MCF 10A (cell line): ENCODE data around the gene MCC. TPM values are rescaled to one million over a fixed set of nuclear protein-coding genes. Genes with fewer than 3 reads are reported as not detected.

Experiments used
- BruUV-seq: library from RNA; stranded (reverse); fragments of 400-500 nt; replicated peaks from 2 replicates; lab custom pipeline; 2021; lab: Mats Ljungman, UMichigan
- CTCF ChIA-PET: fragments of 300-600 bp; sonication (Branson Sonifier 250); formaldehyde crosslinking; extraction: SDS; loops from one replicate; lab custom pipeline; 2021; ENCODE audit warnings: antibody characterized with exemption, inconsistent platforms; lab: Yijun Ruan, JAX
- POLR2A ChIA-PET: fragments of 300-600, 350-650 bp; sonication (Branson Sonifier 250); formaldehyde crosslinking; extraction: SDS; loops from one replicate; lab custom pipeline; 2020; ENCODE audit warnings: antibody characterized with exemption, inconsistent platforms; lab: Yijun Ruan, JAX
- DNase-seq: peaks from one replicate; pipeline ENCODE4 v3.0.0-alpha.2; 2018; ENCODE audit not compliant: unreplicated experiment
- H3K27ac Mint-ChIP-seq: one replicate; pipeline ENCODE4 v1.8.0; 2022; ENCODE audit warnings: mild to moderate bottlenecking, low read depth, mixed read lengths; ENCODE audit not compliant: unreplicated experiment
- H3K27me3 Mint-ChIP-seq: one replicate; pipeline ENCODE4 v1.8.0; 2022; ENCODE audit warnings: mixed read lengths; ENCODE audit not compliant: insufficient read depth, unreplicated experiment
- H3K36me3 Mint-ChIP-seq: one replicate; pipeline ENCODE4 v1.8.0; 2022; ENCODE audit warnings: mild to moderate bottlenecking, moderate library complexity, mixed read lengths; ENCODE audit not compliant: insufficient read depth, unreplicated experiment
- H3K4me1 Mint-ChIP-seq: one replicate; pipeline ENCODE4 v1.8.0; 2022; ENCODE audit warnings: mixed read lengths; ENCODE audit not compliant: insufficient read depth, unreplicated experiment
- H3K4me3 Mint-ChIP-seq: one replicate; pipeline ENCODE4 v1.8.0; 2022; ENCODE audit warnings: mild to moderate bottlenecking, moderate library complexity, mixed read lengths; ENCODE audit not compliant: unreplicated experiment
- H3K9me3 Mint-ChIP-seq: one replicate; pipeline ENCODE4 v1.8.0; 2022; ENCODE audit warnings: mixed read lengths; ENCODE audit not compliant: unreplicated experiment
- CTCF ChIP-seq: fragments of 200-600 bp; IDR thresholded peaks from one replicate; pipeline ENCODE4 v1.8.0; 2022; ENCODE audit warnings: antibody characterized with exemption, mild to moderate bottlenecking; ENCODE audit not compliant: unreplicated experiment
- intact Hi-C: fragments of 100-400 bp; cut with micrococcal nuclease; formaldehyde crosslinking; loops from 2 replicates; pipeline ENCODE4 v1.14.1; 2022
- total RNA-seq: library from RNA; stranded (reverse); gene quantifications from 2 replicates; pipeline ENCODE4 v1.2.3, GENCODE V29; 2022

The MCC gene
- total RNA-seq, 1 experiment from 2014 or later = 25.3 TPM

- CTCF ChIA-PET = interaction anchor here (0.5 kb wide), 1 partner anchor 26 kb away, joined by 3 read pairs; no protein-coding TSS in a partner anchor
- DNase-seq = no peak
- Mint-ChIP-seq H3K4me1 (peaks cover 7% of the 10 kb centered on the region), H3K4me3 (no peak overlapping the region), H3K27me3 (no peaks in the 10 kb centered on the region), H3K9me3 (no peaks in the 10 kb centered on the region), H3K27ac (no peak overlapping the region), H3K36me3 (peaks cover 32% of the 10 kb centered on the region)
- intact Hi-C loops = no loop called here
- no TSS peak for BruUV-seq
- POLR2A ChIA-PET = interaction anchor here (1.4 kb wide), 1 partner anchor 454 kb away, joined by 3 read pairs; no protein-coding TSS in a partner anchor
- no peak for TF ChIP-seq CTCF
Measured at GRCh38 chr5:113056988-113057387, 431.3 kb downstream of the MCC start.

GRCh38 chr5:113054899-113055298, 433.4 kb downstream of the MCC start:
- BruUV-seq = no TSS peak
- POLR2A ChIA-PET = interaction anchor here (0.7 kb wide), 1 partner anchor 112 kb away, joined by 3 read pairs; no protein-coding TSS in a partner anchor
- Mint-ChIP-seq H3K4me1 (peaks cover 16% of the 10 kb centered on the region), H3K27me3 (no peaks in the 10 kb centered on the region), H3K9me3 (no peaks in the 10 kb centered on the region), H3K27ac (no peak overlapping the region), H3K4me3 (no peak overlapping the region), H3K36me3 (peaks cover 27% of the 10 kb centered on the region)
- intact Hi-C loops = loop anchor here (5.0 kb wide), 1 partner anchor 277 kb away; no protein-coding TSS in a partner anchor
- TF ChIP-seq CTCF = no peak
- no peak for DNase-seq
- CTCF ChIA-PET = interaction anchor here (0.7 kb wide), 1 partner anchor 25 kb away, joined by 3 read pairs; no protein-coding TSS in a partner anchor

- H3K27ac Mint-ChIP-seq = no peak overlapping the region
- H3K27me3 Mint-ChIP-seq = no peaks in the 10 kb centered on the region
- H3K4me3 Mint-ChIP-seq = no peak overlapping the region
- peaks cover 16% of the 10 kb centered on the region for H3K4me1 Mint-ChIP-seq
- ChIA-PET CTCF (interaction anchor here (0.6 to 0.9 kb wide), 2 partner anchors 29 to 43 kb away, joined by 3 read pairs; no protein-coding TSS in a partner anchor), POLR2A (no interaction called here)
- BruUV-seq = no TSS peak
- H3K36me3 Mint-ChIP-seq = peaks cover 23% of the 10 kb centered on the region
- intact Hi-C loops = loop anchor here (5.0 kb wide), 1 partner anchor 279 kb away; no protein-coding TSS in a partner anchor
- H3K9me3 Mint-ChIP-seq = no peaks in the 10 kb centered on the region
- no peak for TF ChIP-seq CTCF
- DNase-seq = no peak
Measured at GRCh38 chr5:113053511-113053995, 434.7 kb downstream of the MCC start.

GRCh38 chr5:113052041-113052795, 436.0 kb downstream of the MCC start:
- intact Hi-C loops = loop anchor here (5.0 kb wide), 1 partner anchor 280 kb away; no protein-coding TSS in a partner anchor
- TF ChIP-seq CTCF = no peak
- no peak for DNase-seq
- Mint-ChIP-seq H3K9me3 (no peaks in the 10 kb centered on the region), H3K27ac (no peak overlapping the region), H3K4me3 (no peak overlapping the region), H3K4me1 (peaks cover 21% of the 10 kb centered on the region), H3K36me3 (peaks cover 34% of the 10 kb centered on the region), H3K27me3 (no peaks in the 10 kb centered on the region)
- CTCF ChIA-PET = interaction anchor here (0.6 to 1.0 kb wide), 10 partner anchors 9 to 1806 kb away, joined by 3 to 4 read pairs (median 3); no protein-coding TSS in a partner anchor
- POLR2A ChIA-PET = interaction anchor here (0.6 to 1.1 kb wide), 2 partner anchors 19 to 150 kb away, joined by 3 read pairs; no protein-coding TSS in a partner anchor
- BruUV-seq = no TSS peak
